GM23248 (cell line): ENCODE results near the gene LTN1. TPM values are rescaled to one million over a fixed set of nuclear protein-coding genes. Genes with fewer than 3 reads are reported as not detected.

Experiments used
- DNase-seq: peaks from one replicate; pipeline ENCODE4 v3.0.0-alpha.2; 2015
- H2AFZ ChIP-seq: fragments of 200-600 bp; sonication (generic); 2 replicates; pipeline ENCODE4 v1.6.1; 2016; ENCODE audit warnings: antibody characterized with exemption
- H3F3A ChIP-seq: fragments of 200-600 bp; sonication (generic); 2 replicates; pipeline ENCODE4 v1.6.1; 2016; ENCODE audit warnings: mild to moderate bottlenecking, antibody characterized with exemption, mixed run types; ENCODE audit not compliant: insufficient read depth
- H3K27ac ChIP-seq: fragments of 200-600 bp; sonication (generic); 2 replicates; pipeline ENCODE4 v1.5.1; 2016; ENCODE audit warnings: mild to moderate bottlenecking
- H3K27me3 ChIP-seq: fragments of 200-600 bp; sonication (generic); replicated peaks from 2 replicates; pipeline ENCODE4 v1.6.1; 2016; ENCODE audit warnings: mild to moderate bottlenecking; ENCODE audit not compliant: insufficient read depth
- H3K36me3 ChIP-seq: fragments of 200-600 bp; sonication (generic); 2 replicates; pipeline ENCODE4 v1.6.1; 2016; ENCODE audit warnings: low read depth, mild to moderate bottlenecking
- H3K4me1 ChIP-seq: fragments of 200-600 bp; sonication (generic); 2 replicates; pipeline ENCODE4 v1.6.1; 2016; ENCODE audit warnings: mild to moderate bottlenecking; ENCODE audit not compliant: insufficient read depth
- H3K4me2 ChIP-seq: fragments of 200-600 bp; sonication (generic); one replicate; pipeline ENCODE4 v1.6.1; 2016; ENCODE audit warnings: mild to moderate bottlenecking; ENCODE audit not compliant: unreplicated experiment
- H3K4me3 ChIP-seq: fragments of 200-600 bp; sonication (generic); 2 replicates; pipeline ENCODE4 v1.5.1; 2016; ENCODE audit warnings: mild to moderate bottlenecking
- H3K79me2 ChIP-seq: fragments of 200-600 bp; sonication (generic); 2 replicates; pipeline ENCODE4 v1.6.1; 2016; ENCODE audit warnings: mild to moderate bottlenecking; ENCODE audit not compliant: insufficient read depth
- H3K9ac ChIP-seq: fragments of 200-600 bp; sonication (generic); 2 replicates; pipeline ENCODE4 v1.6.1; 2016; ENCODE audit warnings: mild to moderate bottlenecking
- H3K9me2 ChIP-seq: fragments of 200-600 bp; sonication (generic); 2 replicates; pipeline ENCODE4 v1.6.1; 2016; ENCODE audit warnings: mixed run types, mild to moderate bottlenecking, moderate library complexity; ENCODE audit not compliant: insufficient read depth
- H3K9me3 ChIP-seq: fragments of 200-600 bp; sonication (generic); one replicate; pipeline ENCODE4 v1.6.1; 2017; ENCODE audit warnings: low read depth
- H4K20me1 ChIP-seq: fragments of 200-600 bp; sonication (generic); 2 replicates; pipeline ENCODE4 v1.6.0; 2016; ENCODE audit not compliant: insufficient read depth
- EZH2 ChIP-seq: fragments of 200-600 bp; sonication (generic); IDR thresholded peaks from 2 replicates; pipeline ENCODE4 v1.6.1; 2018; ENCODE audit warnings: antibody characterized with exemption, mild to moderate bottlenecking; ENCODE audit not compliant: insufficient read depth, poor library complexity, severe bottlenecking
- EZH2phosphoT487 ChIP-seq: fragments of 200-600 bp; sonication (generic); IDR thresholded peaks from 2 replicates; pipeline ENCODE4 v1.6.1; 2018; ENCODE audit warnings: antibody characterized with exemption, moderate library complexity, mild to moderate bottlenecking, low read depth; ENCODE audit not compliant: insufficient read depth
- WGBS, 2 experiments: methylation state at CpG; one replicate each; pipeline ENCODE4 v1.1.6; 2015 to 2017; ENCODE audit warnings: low lambda C conversion rate in 2 of 2, low coverage in 1 of 2; ENCODE audit errors: missing lambda C conversion rate in 2 of 2; 5-methylcytosine and 5-hydroxymethylcytosine counted together
- in situ Hi-C: fragments of 300-500 bp; cut with MboI; formaldehyde crosslinking; loops from 2 replicates; pipeline ENCODE4 v1.15.0; 2020
- polyA plus RNA-seq: library from polyadenylated mRNA; unstranded; fragments of >200 nt; fragmentation: Nextera tagmentation; extraction: Ambion mirVana; gene quantifications from 2 replicates; pipeline ENCODE4 v1.2.1, GENCODE V29; 2016
- total RNA-seq: library from RNA; depleted of rRNA; stranded (reverse); fragments of >200 nt; shearing (Covaris generic); gene quantifications from 2 replicates; pipeline ENCODE4 v1.2.3, GENCODE V29; 2014

The LTN1 gene
- total and polyA plus RNA-seq, 2 experiments from 2014 or later, result 16.8 to 26.0 TPM

DNA sequence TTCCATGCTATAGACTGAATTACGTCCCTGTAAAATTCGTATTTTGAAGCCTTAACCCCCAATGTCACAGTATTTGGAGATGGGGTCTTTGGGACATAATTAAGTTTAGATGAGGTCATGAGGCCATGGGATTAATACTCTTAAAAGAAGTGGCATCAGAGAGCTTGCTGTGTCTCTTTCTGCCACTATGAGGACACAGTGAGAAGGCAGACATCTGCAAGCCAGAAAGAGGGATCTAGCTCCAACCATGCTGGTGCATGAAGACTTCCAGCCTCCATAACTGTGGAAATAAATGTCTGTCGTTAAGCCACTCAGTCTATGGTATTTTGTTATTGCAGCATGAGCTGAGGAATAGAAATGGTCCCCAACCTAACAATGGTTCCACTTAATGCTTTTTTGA lies 99.0 kb downstream of the LTN1 start:
- Histone ChIP-seq H2AFZ (no peak overlapping the region), H3K4me3 (no peak overlapping the region), H4K20me1 (no peaks in the 10 kb centered on the region), H3K9me3 (no peaks in the 10 kb centered on the region), H3K4me2 (no peak overlapping the region), H3F3A (no peaks in the 10 kb centered on the region), H3K27me3 (no peaks in the 10 kb centered on the region), H3K36me3 (no peaks in the 10 kb centered on the region), H3K9me2 (no peaks in the 10 kb centered on the region), H3K4me1 (no peaks in the 10 kb centered on the region), H3K9ac (no peak overlapping the region), H3K27ac (no peak overlapping the region), H3K79me2 (no peaks in the 10 kb centered on the region)
- WGBS, 2 experiments, result 53 to 61% methylated on average over 3 of the region's 3 CpGs
- TF ChIP-seq EZH2 (no peak), EZH2phosphoT487 (no peak)
- no peak for DNase-seq
- in situ Hi-C loops, result no loop called here

DNA sequence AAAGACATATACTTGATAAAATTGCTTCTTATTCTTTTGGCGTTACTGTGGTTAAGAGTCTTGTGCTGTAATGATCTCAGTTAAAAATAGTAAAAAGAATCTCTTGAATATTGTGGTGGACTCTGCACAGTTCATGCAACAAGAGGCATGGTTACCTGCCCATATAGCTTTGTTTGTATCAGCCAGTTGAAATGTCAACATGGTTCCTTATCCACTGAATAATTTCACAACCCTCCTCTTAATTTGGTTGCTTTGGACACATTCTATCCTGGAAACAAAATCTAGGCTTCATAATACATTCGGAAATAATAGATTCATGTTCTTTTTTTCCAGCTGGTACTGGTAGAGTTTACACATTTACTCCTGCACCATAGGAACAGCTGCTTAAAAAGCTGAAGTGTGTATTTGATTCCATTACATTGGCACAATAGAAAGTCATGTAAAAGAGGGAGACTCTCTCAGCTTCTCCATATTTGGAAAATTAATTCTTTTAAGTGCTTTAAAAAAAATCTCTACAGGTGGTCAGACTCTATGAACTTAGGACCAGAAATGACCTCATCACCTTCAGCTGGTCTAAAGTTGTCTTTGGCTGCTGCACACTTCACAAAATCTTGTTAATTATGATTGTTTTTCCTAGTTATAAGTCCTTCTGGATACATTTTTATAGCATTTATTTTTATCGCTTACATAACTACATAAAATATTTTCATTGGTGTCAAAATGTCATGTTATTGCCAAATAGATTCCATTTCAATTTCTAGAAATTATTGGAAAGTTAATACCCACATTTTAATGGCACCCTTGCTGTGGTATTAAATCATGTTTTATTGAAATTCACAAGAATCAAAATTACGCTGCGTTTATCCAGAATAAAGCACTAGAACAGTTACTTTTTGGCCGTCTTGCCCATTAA lies 100.2 kb downstream of the LTN1 start:
- DNase-seq, result no peak
- TF ChIP-seq EZH2, result no peak
- TF ChIP-seq EZH2phosphoT487, result no peak
- no peaks in the 10 kb centered on the region for H3K9me2 ChIP-seq
- 20 to 21% methylated on average over 6 of the region's 6 CpGs for WGBS, 2 experiments
- H3K4me1 ChIP-seq, result no peaks in the 10 kb centered on the region
- no peaks in the 10 kb centered on the region for H3K27me3 ChIP-seq
- H4K20me1 ChIP-seq, result no peaks in the 10 kb centered on the region
- in situ Hi-C loops, result no loop called here
- no peaks in the 10 kb centered on the region for H3K36me3 ChIP-seq
- H3K4me3 ChIP-seq, result no peak overlapping the region
- no peak overlapping the region for H3K4me2 ChIP-seq
- H3K9me3 ChIP-seq, result no peaks in the 10 kb centered on the region
- H3K9ac ChIP-seq, result no peak overlapping the region
- H3K79me2 ChIP-seq, result no peaks in the 10 kb centered on the region
- no peaks in the 10 kb centered on the region for H3F3A ChIP-seq
- no peak overlapping the region for H2AFZ ChIP-seq
- no peak overlapping the region for H3K27ac ChIP-seq

- 1 to 4% methylated on average over 6 of the region's 6 CpGs for WGBS, 2 experiments
- Histone ChIP-seq H3K9ac (peak overlapping the region; percentile 86), H4K20me1 (no peaks in the 10 kb centered on the region), H2AFZ (peak overlapping the region; percentile 92), H3K27ac (peak overlapping the region; percentile 97), H3K9me2 (no peaks in the 10 kb centered on the region), H3K9me3 (no peaks in the 10 kb centered on the region), H3F3A (peaks cover 7% of the 10 kb centered on the region), H3K4me3 (peak overlapping the region; percentile 88), H3K4me2 (peak overlapping the region; percentile 95), H3K79me2 (peaks cover 5% of the 10 kb centered on the region; the same call in 1 of the 2 replicates), H3K27me3 (no peaks in the 10 kb centered on the region), H3K4me1 (peaks cover 21% of the 10 kb centered on the region), H3K36me3 (peaks cover 12% of the 10 kb centered on the region)
- TF ChIP-seq EZH2phosphoT487, result no peak
- DNase-seq, result peak; percentile 78
- in situ Hi-C loops, result no loop called here
Measured at GRCh38 chr21:28885853-28886177, 106.9 kb downstream of the LTN1 start.

- no peak for TF ChIP-seq EZH2
- no peak for TF ChIP-seq EZH2phosphoT487
- H3K27ac ChIP-seq, result peak overlapping the region; percentile 97
- no peaks in the 10 kb centered on the region for H3K9me3 ChIP-seq
- H3K9ac ChIP-seq, result peak overlapping the region; percentile 86
- peaks cover 5% of the 10 kb centered on the region; the same call in 1 of the 2 replicates for H3K79me2 ChIP-seq
- H3K4me3 ChIP-seq, result peak overlapping the region; percentile 88
- WGBS, 2 experiments, result 0 to 1% methylated on average over 47 of the region's 47 CpGs
- peaks cover 7% of the 10 kb centered on the region for H3F3A ChIP-seq
- no peaks in the 10 kb centered on the region for H3K9me2 ChIP-seq
- in situ Hi-C loops, result no loop called here
- peak overlapping the region; percentile 92 for H2AFZ ChIP-seq
- peak; percentile 96 for DNase-seq
- no peaks in the 10 kb centered on the region for H3K27me3 ChIP-seq
- H3K36me3 ChIP-seq, result peaks cover 12% of the 10 kb centered on the region
- H3K4me2 ChIP-seq, result peak overlapping the region; percentile 95
- H3K4me1 ChIP-seq, result peaks cover 21% of the 10 kb centered on the region
- H4K20me1 ChIP-seq, result no peaks in the 10 kb centered on the region
Measured at GRCh38 chr21:28884976-28885852, 107.5 kb downstream of the LTN1 start.
